ENCODE measurements around the gene GMDS. TPM values are rescaled to one million over a fixed set of nuclear protein-coding genes. Genes with fewer than 3 reads are reported as not detected.

Gene GMDS
- total and polyA plus RNA-seq, 11 donors = 4.5 to 10.7 (median 7.0) TPM

- DNase-seq (no peak), ATAC-seq (no peak)
- 94 to 97% (median 96%) methylated on average over 11 of the region's 11 CpGs for WGBS, 4 donors
- H3K36me3 ChIP-seq = no peaks in the 10 kb centered on the region
- peaks cover 0 to 6% (median 0%) of the 10 kb centered on the region in 12 donors for H3K4me1 ChIP-seq
- TF ChIP-seq POLR2A (IDR thresholded peaks at IDR 0.05) = no peak
- no peak for TF ChIP-seq CTCF (IDR thresholded peaks at IDR 0.05)
- no peaks in the 10 kb centered on the region for H3K27me3 ChIP-seq
- no peaks in the 10 kb centered on the region for H3K9me3 ChIP-seq
- H3K4me3 ChIP-seq = no peak overlapping the region
- no peak overlapping the region for H3K27ac ChIP-seq
- intact Hi-C loops (cut with DNase I) = no loop called here
Observed at GRCh38 chr6:1809291-1809988, 436.0 kb downstream of the GMDS start.

- Histone ChIP-seq H3K4me1 (peaks cover 0 to 10% (median 0%) of the 10 kb centered on the region in 12 donors), H3K4me3 (no peak overlapping the region), H3K9me3 (no peaks in the 10 kb centered on the region), H3K27me3 (no peaks in the 10 kb centered on the region), H3K27ac (no peak overlapping the region), H3K36me3 (no peaks in the 10 kb centered on the region)
- intact Hi-C loops (cut with DNase I) = no loop called here
- DNase-seq (no peak), ATAC-seq (no peak)
- WGBS, 4 donors = 93 to 97% (median 96%) methylated on average over 6 of the region's 6 CpGs
- TF ChIP-seq POLR2A (IDR thresholded peaks at IDR 0.05) (no peak), CTCF (IDR thresholded peaks at IDR 0.05) (no peak)
Observed at GRCh38 chr6:1806935-1807334, 438.5 kb downstream of the GMDS start.

GRCh38 chr6:1802491-1803395 lies 442.7 kb downstream of the GMDS start:
- peak overlapping the region in 6 of 12 donors; percentile 27 to 47 (median 35) for H3K27ac ChIP-seq
- DNase-seq = no peak
- WGBS, 4 donors = 66 to 78% (median 74%) methylated on average over 17 of the region's 17 CpGs

More at GRCh38 chr6:1802491-1803395, 442.7 kb downstream of the GMDS start:
- H3K4me3 ChIP-seq = peak overlapping the region in 4 of 12 donors; percentile 11 to 36 (median 18)
- no peaks in the 10 kb centered on the region for H3K36me3 ChIP-seq
- H3K9me3 ChIP-seq = no peaks in the 10 kb centered on the region
- peaks cover 0 to 15% (median 0%) of the 10 kb centered on the region in 12 donors for H3K4me1 ChIP-seq
- intact Hi-C loops (cut with DNase I) = no loop called here
- no peak for TF ChIP-seq POLR2A (IDR thresholded peaks at IDR 0.05)
- TF ChIP-seq CTCF (IDR thresholded peaks at IDR 0.05) = no peak
- H3K27me3 ChIP-seq = no peaks in the 10 kb centered on the region
- ATAC-seq = no peak

Data from heart left ventricle (tissue), 16 donors.